GM08714 (cell line): Measurements from ENCODE around the gene DPH6.

Source experiments
- H3K4me3 ChIP-seq: fragments of 200-500 bp; sonication (Bioruptor generic); 2 replicates; pipeline ENCODE4 v1.5.1; 2014; ENCODE audit warnings: mild to moderate bottlenecking, low read length, inconsistent platforms
- ZNF274 ChIP-seq: IDR thresholded peaks from 2 replicates; pipeline ENCODE4 v1.6.1; 2012; ENCODE audit warnings: mild to moderate bottlenecking, low read depth, low read length

DPH6 gene

DNA sequence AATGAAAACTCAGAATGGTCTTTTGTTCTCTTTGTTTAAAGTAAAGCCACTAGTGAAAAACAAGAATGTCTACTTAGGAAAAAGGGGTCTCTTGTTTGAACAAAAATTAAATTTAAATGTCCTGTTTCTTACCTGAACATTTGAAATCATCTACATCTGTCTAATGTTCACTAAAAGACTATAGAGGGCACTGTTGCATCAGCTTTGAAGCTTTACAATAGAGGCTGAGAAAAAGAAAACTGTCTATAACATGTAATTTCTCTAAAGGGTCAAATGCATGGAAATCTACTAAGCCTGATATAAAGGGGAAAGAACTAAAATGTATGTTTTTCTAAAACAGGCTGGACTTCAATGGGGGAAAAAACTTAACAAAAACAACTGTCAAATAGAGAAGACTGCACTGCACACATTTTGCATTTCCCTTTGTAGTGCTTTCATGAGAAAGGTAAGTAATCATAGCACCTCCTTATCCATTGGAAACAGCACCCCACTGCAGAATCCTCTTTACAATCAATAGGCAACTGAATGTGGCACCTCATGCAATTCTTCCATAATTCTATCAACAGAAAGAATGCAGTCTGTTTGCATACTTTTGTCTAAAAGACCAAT, 26.3 kb downstream of the DPH6 start:
- TF ChIP-seq ZNF274, result no peak
- H3K4me3 ChIP-seq, result no peak overlapping the region

GRCh38 chr15:35519052-35519451, 26.9 kb downstream of the DPH6 start:
- no peak for TF ChIP-seq ZNF274
- no peak overlapping the region for H3K4me3 ChIP-seq

- no peak overlapping the region for H3K4me3 ChIP-seq
- no peak for TF ChIP-seq ZNF274
Observed at GRCh38 chr15:35514759-35515158, 31.2 kb downstream of the DPH6 start.

GRCh38 chr15:35507932-35508638, 37.9 kb downstream of the DPH6 start:
- H3K4me3 ChIP-seq, result no peak overlapping the region
- no peak for TF ChIP-seq ZNF274

GRCh38 chr15:35506272-35506870, 39.6 kb downstream of the DPH6 start:
- no peak for TF ChIP-seq ZNF274
- no peak overlapping the region for H3K4me3 ChIP-seq

DNA sequence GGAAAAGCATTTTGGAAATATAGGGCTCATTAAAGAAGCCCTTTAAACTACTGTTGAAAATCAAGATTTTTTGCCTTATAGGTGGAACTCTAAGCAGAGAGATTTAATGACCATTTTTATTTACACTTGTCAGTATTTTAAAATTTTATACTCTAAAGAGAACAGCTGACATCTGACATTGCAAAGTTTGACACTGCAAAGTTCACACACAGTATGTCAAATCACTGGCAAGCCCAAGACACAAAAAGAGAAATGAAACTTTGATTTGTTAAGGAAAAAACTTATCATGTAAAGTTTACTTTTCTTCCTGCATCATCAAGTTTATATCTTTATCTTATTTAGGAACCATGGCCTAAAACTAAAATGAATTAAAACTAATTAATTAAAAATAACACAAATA, 40.2 kb downstream of the DPH6 start:
- no peak for TF ChIP-seq ZNF274
- H3K4me3 ChIP-seq, result no peak overlapping the region

DNA sequence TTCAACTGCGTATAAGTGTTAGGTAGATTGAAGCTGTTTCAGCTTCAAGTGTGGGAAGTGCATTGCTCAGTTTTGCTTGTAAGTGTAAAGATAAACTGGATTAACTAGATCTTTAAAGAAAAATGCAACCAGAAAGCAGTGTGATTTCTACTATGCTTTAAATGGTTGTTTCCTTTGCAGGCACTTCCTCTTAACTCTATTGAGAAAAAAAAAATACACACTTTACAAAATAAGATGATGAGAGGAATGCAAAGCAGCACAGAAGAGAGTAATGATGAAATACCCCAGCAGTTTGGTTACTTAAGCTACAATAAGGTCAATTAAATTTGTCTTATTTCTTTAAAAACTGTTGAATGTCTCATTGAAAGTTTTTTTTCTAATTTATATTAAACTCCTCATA, 40.8 kb downstream of the DPH6 start:
- no peak for TF ChIP-seq ZNF274
- no peak overlapping the region for H3K4me3 ChIP-seq

- H3K4me3 ChIP-seq, result no peak overlapping the region
- TF ChIP-seq ZNF274, result no peak
Observed at GRCh38 chr15:35499723-35500122, 46.2 kb downstream of the DPH6 start.

GRCh38 chr15:35496585-35496984, 49.4 kb downstream of the DPH6 start:
- no peak overlapping the region for H3K4me3 ChIP-seq
- no peak for TF ChIP-seq ZNF274

DNA sequence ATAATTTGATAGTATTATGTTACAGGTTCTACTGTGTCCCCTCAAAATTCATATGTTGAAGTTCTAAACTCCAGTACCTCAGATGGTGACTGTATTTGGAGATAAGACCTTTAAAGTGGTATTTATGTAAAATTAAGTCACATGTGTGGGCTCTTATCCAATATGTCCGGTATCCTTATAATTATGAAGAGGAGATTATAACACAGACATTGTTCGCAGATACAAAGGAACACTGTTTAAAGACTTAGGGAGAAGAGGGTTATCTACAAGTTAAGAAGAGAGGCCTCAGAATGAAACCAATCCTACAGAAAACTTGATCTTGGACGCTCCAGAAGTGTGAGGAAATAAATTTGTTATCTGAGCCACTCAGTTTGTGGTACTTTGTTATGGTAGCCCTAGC, 50.9 kb downstream of the DPH6 start:
- H3K4me3 ChIP-seq, result no peak overlapping the region
- TF ChIP-seq ZNF274, result no peak

DNA sequence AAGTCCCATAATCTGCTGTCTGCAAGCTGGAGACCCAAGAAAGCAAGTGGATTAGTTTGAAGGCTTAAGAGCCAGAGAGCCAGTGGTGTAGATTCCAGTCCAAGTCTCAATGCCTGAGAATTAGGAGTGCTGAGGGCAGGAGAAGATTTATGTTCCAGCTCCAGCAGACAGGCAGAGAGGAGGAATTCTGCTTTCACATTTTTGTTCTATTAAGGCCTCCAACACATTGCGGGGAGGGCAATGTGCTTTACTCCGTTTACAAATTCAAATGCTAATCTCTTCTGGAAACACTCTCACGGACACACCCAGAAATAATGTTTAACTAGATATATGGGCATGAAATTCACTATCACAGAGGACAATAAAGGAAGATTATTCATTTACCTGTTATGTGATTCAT, 54.0 kb downstream of the DPH6 start:
- no peak overlapping the region for H3K4me3 ChIP-seq
- no peak for TF ChIP-seq ZNF274

- no peak for TF ChIP-seq ZNF274
- no peak overlapping the region for H3K4me3 ChIP-seq
Observed at GRCh38 chr15:35491173-35491572, 54.8 kb downstream of the DPH6 start.

- no peak overlapping the region for H3K4me3 ChIP-seq
- TF ChIP-seq ZNF274, result no peak
Observed at GRCh38 chr15:35490511-35490910, 55.5 kb downstream of the DPH6 start.

DNA sequence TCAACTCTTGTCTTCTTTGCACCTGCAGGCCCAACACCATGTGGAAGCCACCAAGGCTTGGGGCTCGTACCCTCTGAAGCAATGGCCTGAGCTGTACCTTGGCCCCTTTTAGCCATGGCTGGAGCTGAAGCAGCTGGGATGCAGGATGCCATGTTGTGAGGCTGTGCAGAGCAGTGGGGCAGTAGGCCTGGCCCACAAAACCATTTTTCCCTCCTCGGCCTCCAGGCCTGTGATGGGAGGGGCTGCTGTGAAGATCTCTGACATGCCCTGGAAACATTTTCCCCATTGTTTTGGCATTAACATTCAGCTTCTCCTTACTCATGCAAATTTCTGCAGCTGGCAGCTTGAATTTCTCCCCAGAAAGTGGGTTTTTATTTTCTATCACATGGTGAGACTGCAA, 58.5 kb downstream of the DPH6 start:
- TF ChIP-seq ZNF274, result no peak

GRCh38 chr15:35486296-35486695, 59.7 kb downstream of the DPH6 start:
- no peak for TF ChIP-seq ZNF274
- H3K4me3 ChIP-seq, result no peak overlapping the region

More for the DNA sequence above, 58.5 kb downstream of the DPH6 start:
- no peak overlapping the region for H3K4me3 ChIP-seq

DNA sequence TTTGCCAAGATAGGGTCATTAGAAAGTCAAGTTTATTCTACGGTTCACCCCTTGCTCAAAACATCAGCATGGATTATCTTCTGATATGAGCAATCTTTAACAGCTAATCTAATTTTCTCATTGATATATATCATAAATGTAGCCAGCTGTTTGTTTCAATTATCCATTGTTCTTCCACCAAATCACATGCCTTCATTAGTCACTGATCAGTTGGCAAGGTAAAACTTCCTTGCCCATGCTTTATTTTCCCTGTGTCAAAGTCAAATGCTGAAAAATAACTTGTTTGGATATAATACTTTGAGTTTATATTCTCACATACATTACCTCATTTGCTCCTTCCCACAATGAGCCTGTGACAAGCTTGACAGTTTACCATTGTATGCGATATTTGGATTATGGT, 60.6 kb downstream of the DPH6 start:
- H3K4me3 ChIP-seq, result no peak overlapping the region
- TF ChIP-seq ZNF274, result no peak
